HEK293T (cell line): ENCODE data around the gene CLIC5.

Source experiments
- CTCF ChIA-PET: fragments of 350-600 bp; formaldehyde crosslinking; extraction: SDS; loops from one replicate; lab custom pipeline; 2021; ENCODE audit warnings: antibody characterized with exemption, inconsistent platforms; lab: Yijun Ruan, JAX
- POLR2A ChIA-PET: fragments of 350-600 bp; formaldehyde crosslinking; extraction: SDS; loops from one replicate; lab custom pipeline; 2020; ENCODE audit warnings: antibody characterized with exemption, inconsistent platforms; lab: Yijun Ruan, JAX
- DNase-seq: peaks from one replicate; pipeline ENCODE4 v3.0.0; 2012; ENCODE audit warnings: mixed read lengths; ENCODE audit errors: extremely low spot score
- ARNT ChIP-seq: fragments of 450-650 bp; IDR thresholded peaks from 2 replicates; pipeline ENCODE4 v1.6.1; 2017; ENCODE audit warnings: mild to moderate bottlenecking
- BHLHE40 ChIP-seq: fragments of 450-650 bp; IDR thresholded peaks from 2 replicates; pipeline ENCODE4 v1.6.1; 2016; ENCODE audit warnings: mild to moderate bottlenecking, moderate library complexity, borderline replicate concordance
- CTBP1 ChIP-seq: fragments of 450-650 bp; IDR thresholded peaks from 2 replicates; pipeline ENCODE4 v1.6.1; 2016; ENCODE audit warnings: borderline replicate concordance
- ELF4 ChIP-seq: fragments of 450-650 bp; IDR thresholded peaks from 2 replicates; pipeline ENCODE4 v1.6.1; 2017; ENCODE audit warnings: antibody characterized with exemption
- FOXA1 ChIP-seq: fragments of 450-650 bp; IDR thresholded peaks from 2 replicates; pipeline ENCODE4 v1.6.1; 2016; ENCODE audit warnings: mild to moderate bottlenecking
- FOXK2 ChIP-seq: fragments of 450-650 bp; IDR thresholded peaks from 2 replicates; pipeline ENCODE4 v1.6.1; 2016; ENCODE audit warnings: mild to moderate bottlenecking
- FOXM1 ChIP-seq: fragments of 450-650 bp; IDR thresholded peaks from 2 replicates; pipeline ENCODE4 v1.6.1; 2017; ENCODE audit warnings: mild to moderate bottlenecking, borderline replicate concordance
- HDGF ChIP-seq: fragments of 450-650 bp; IDR thresholded peaks from 2 replicates; pipeline ENCODE4 v1.6.1; 2017; ENCODE audit warnings: antibody characterized with exemption, borderline replicate concordance
- L3MBTL2 ChIP-seq: fragments of 450-650 bp; conservative IDR thresholded peaks from 2 replicates; pipeline ENCODE4 v1.6.1; 2016; ENCODE audit warnings: mild to moderate bottlenecking
- LEF1 ChIP-seq: fragments of 450-650 bp; IDR thresholded peaks from 2 replicates; pipeline ENCODE4 v1.6.1; 2017; ENCODE audit warnings: mild to moderate bottlenecking, borderline replicate concordance
- NFRKB ChIP-seq: fragments of 450-650 bp; IDR thresholded peaks from 2 replicates; pipeline ENCODE4 v1.6.1; 2016; ENCODE audit warnings: mild to moderate bottlenecking, moderate library complexity
- PKNOX1 ChIP-seq: fragments of 450-650 bp; IDR thresholded peaks from 2 replicates; pipeline ENCODE4 v1.6.1; 2016
- SP1 ChIP-seq: fragments of 450-650 bp; IDR thresholded peaks from 2 replicates; pipeline ENCODE4 v1.6.1; 2017
- SUZ12 ChIP-seq: fragments of 450-650 bp; IDR thresholded peaks from 2 replicates; pipeline ENCODE4 v1.6.1; 2016; ENCODE audit warnings: mild to moderate bottlenecking
- TARDBP ChIP-seq: fragments of 450-650 bp; IDR thresholded peaks from 2 replicates; pipeline ENCODE4 v1.6.1; 2016
- ZNF384 ChIP-seq: fragments of 450-650 bp; IDR thresholded peaks from 2 replicates; pipeline ENCODE4 v1.6.1; 2016

The CLIC5 gene

GRCh38 chr6:45942953-45943352 is 72.7 kb downstream of the CLIC5 start:
- CTCF ChIA-PET: no interaction called here
- no peak for DNase-seq
- no peak for TF ChIP-seq L3MBTL2
- no peak for TF ChIP-seq CTBP1
- no peak for TF ChIP-seq FOXK2
- TF ChIP-seq NFRKB: no peak
- TF ChIP-seq HDGF: no peak
- no peak for TF ChIP-seq FOXM1
- POLR2A ChIA-PET: no interaction called here

- ChIA-PET CTCF (interaction anchor here (1.2 kb wide), 1 partner anchor 1249 kb away, joined by 8 read pairs; no protein-coding TSS in a partner anchor), POLR2A (no interaction called here)
- peak; percentile 11 for DNase-seq
- TF ChIP-seq CTBP1 (no peak), ZNF384 (no peak), L3MBTL2 (no peak), SP1 (no peak), TARDBP (no peak), BHLHE40 (no peak), ELF4 (no peak), LEF1 (no peak)
Observed at GRCh38 chr6:45933855-45934254, 81.8 kb downstream of the CLIC5 start.

DNA sequence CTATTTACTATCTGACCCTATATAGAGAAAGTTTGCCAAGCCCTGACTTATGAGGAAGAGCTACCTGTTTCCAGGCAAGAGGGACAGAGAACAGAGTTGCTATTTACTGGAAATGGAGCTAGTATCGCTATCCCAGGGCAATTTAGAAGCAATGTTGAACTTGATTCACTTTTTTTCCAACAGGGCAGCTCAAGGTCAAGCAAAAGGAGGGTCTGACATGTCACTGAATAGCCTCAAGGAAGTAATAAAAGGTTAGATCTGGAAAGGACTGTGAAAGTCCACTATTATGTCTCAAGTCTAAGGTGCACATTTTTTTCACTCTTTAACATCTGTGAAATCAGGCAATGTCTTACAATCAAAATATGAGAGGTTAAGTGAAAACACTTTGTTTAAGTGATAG is 84.4 kb downstream of the CLIC5 start:
- no peak for DNase-seq
- POLR2A ChIA-PET: no interaction called here
- CTCF ChIA-PET: interaction anchor here (0.6 to 2.3 kb wide), 13 partner anchors 8 to 1456 kb away, joined by 3 to 8 read pairs (median 4); no protein-coding TSS in a partner anchor
- no peak for TF ChIP-seq ELF4
- TF ChIP-seq CTBP1: no peak
- TF ChIP-seq LEF1: no peak
- TF ChIP-seq PKNOX1: no peak
- no peak for TF ChIP-seq SP1
- TF ChIP-seq ZNF384: no peak

GRCh38 chr6:45930420-45931040 is 85.1 kb downstream of the CLIC5 start:
- peak; percentile 74 for DNase-seq
- TF ChIP-seq ELF4 (no peak), ARNT (no peak)
- ChIA-PET CTCF (interaction anchor here (0.6 to 2.3 kb wide), 13 partner anchors 8 to 1455 kb away, joined by 3 to 8 read pairs (median 4); no protein-coding TSS in a partner anchor), POLR2A (no interaction called here)

DNA sequence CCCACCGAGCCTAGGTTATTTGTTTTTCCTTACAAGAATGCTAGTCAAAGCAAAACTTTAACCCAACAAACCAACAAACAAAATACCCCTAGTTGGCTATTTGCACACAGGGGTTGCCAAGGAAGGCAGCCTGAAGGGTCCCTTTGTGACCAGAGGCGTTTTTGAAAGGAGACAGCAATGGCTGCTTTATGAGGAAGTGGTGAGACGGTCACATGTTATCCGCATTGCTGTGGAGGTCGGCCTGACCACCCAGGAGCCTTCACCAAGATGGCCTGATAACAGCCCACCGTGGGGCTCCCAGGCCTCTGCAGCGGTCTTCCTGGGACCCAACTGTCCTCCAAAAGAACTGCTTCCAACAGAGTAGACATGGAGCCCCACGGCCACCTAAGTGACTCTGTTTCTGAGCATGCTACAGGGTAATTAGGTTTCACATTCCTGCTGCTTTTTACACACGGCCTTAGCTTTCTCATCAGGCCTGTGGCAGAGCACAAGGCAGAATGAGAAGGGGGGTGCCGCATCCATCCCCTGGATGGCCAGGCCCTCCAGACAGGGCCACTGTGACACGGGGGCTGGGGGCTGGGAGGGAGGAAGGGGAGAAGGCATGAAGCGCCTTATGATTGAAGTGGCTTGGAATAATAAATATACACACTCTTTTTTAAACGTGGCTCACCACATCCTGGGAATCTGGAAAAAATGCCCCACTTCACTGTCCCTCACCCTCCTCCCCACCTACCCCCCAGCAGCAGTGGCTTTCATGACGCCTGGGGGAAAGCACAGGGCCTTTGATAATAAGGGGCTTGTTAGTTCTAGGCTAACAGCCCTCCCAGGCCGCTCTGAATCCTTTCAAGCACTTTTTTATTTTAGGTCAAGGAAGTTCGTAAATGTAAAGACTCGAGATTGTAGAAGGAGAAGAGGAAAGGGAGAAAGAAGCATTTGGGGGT is 86.0 kb downstream of the CLIC5 start:
- ChIA-PET POLR2A (no interaction called here), CTCF (interaction anchor here (1.1 to 2.1 kb wide), 6 partner anchors 9 to 110 kb away, joined by 3 to 6 read pairs (median 4); no protein-coding TSS in a partner anchor)
- TF ChIP-seq FOXA1 (no peak), L3MBTL2 (no peak), CTBP1 (no peak), LEF1 (no peak), SP1 (no peak), HDGF (no peak), ZNF384 (no peak), SUZ12 (no peak), ARNT (no peak)
- DNase-seq: no peak

DNA sequence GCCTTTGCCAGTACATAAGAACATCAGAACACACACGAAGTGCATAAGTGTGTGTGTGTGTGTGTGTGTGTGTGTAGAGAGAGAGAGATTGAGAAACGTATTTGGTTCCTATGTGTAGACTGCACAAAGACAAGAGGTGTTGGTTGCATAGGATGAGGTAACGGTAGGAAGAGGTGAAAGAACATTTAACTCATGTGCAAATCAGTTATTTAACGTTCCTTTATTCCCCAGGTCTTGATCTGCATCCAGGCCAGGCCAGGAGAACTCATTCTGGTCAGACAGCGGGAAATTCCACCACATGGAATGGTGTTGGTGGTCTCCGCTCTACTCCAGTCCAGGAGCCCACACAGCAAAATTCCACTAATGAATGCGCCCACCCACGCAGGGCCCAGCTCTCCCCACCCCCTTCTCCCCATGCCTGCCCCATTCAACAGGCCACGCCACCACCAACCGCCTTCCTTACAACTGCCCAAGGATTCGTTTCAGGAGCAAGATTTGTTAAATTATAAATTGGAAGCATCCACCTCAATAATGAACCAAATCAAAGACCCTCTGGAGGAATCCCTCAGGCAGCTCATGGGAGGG is 86.8 kb downstream of the CLIC5 start:
- no peak for DNase-seq
- no peak for TF ChIP-seq ARNT
- no peak for TF ChIP-seq SUZ12
- TF ChIP-seq NFRKB: no peak
- TF ChIP-seq ELF4: no peak
- no peak for TF ChIP-seq TARDBP
- no peak for TF ChIP-seq PKNOX1
- TF ChIP-seq L3MBTL2: no peak
- TF ChIP-seq LEF1: no peak
- no peak for TF ChIP-seq SP1
- TF ChIP-seq FOXA1: no peak
- TF ChIP-seq BHLHE40: no peak
- TF ChIP-seq FOXK2: no peak
- ChIA-PET CTCF (interaction anchor here (0.6 kb wide), 1 partner anchor 224 kb away, joined by 3 read pairs; no protein-coding TSS in a partner anchor), POLR2A (no interaction called here)
